Tibial nerve (tissue), 4 donors: ENCODE data around the gene RTP1.

Experiments
- CTCF ChIP-seq, 5 experiments: fragments of 200-600 bp in 3 of 5; fragments of 450-650 bp in 2 of 5; sonication (generic) in 3 of 5; IDR thresholded peaks; one replicate each; pipeline ENCODE4 v1.5.1; 2016 to 2019; ENCODE audit warnings: antibody characterized with exemption in 5 of 5, mild to moderate bottlenecking in 3 of 5, moderate library complexity in 2 of 5
- EP300 ChIP-seq, 2 donors: sonication (generic); formaldehyde crosslinking; IDR thresholded peaks; one replicate each; pipeline ENCODE4 v1.6.1; 2017; ENCODE audit warnings: antibody characterized with exemption in 2 of 2, mild to moderate bottlenecking in 1 of 2
- POLR2A ChIP-seq, 2 donors: fragments of 450-650 bp; IDR thresholded peaks; one replicate each; pipeline ENCODE4 v1.6.1; 2017; ENCODE audit warnings: antibody characterized with exemption in 2 of 2, mild to moderate bottlenecking in 2 of 2, moderate library complexity in 2 of 2

GRCh38 chr3:187243933-187244524, 46.7 kb downstream of the RTP1 start:
- no peak for TF ChIP-seq CTCF (IDR thresholded peaks at IDR 0.05)
- no peak for TF ChIP-seq POLR2A (IDR thresholded peaks at IDR 0.05)
- TF ChIP-seq EP300 (IDR thresholded peaks at IDR 0.05): no peak
